Ishikawa (cell line): Measurements from ENCODE around the gene HS3ST2.

Experiments used
- CEBPB ChIP-seq: IDR thresholded peaks from 2 replicates; pipeline ENCODE4 v1.6.1; 2012
- CREB1 ChIP-seq: IDR thresholded peaks from 2 replicates; pipeline ENCODE4 v1.6.1; 2012; ENCODE audit warnings: low read depth
- EGR1 ChIP-seq: IDR thresholded peaks from 2 replicates; pipeline ENCODE4 v1.6.1; 2012
- EP300 ChIP-seq: IDR thresholded peaks from 2 replicates; pipeline ENCODE4 v1.6.1; 2012; ENCODE audit warnings: borderline replicate concordance
- FOXM1 ChIP-seq: IDR thresholded peaks from 2 replicates; pipeline ENCODE4 v1.6.1; 2012; ENCODE audit warnings: low read depth, borderline replicate concordance
- NFIC ChIP-seq: IDR thresholded peaks from 2 replicates; pipeline ENCODE4 v1.6.1; 2012
- RAD21 ChIP-seq: IDR thresholded peaks from 2 replicates; pipeline ENCODE4 v1.6.1; 2012; ENCODE audit warnings: low read depth
- TAF1 ChIP-seq: IDR thresholded peaks from 2 replicates; pipeline ENCODE4 v1.6.1; 2012; ENCODE audit warnings: low read depth, mild to moderate bottlenecking
- TCF12 ChIP-seq: IDR thresholded peaks from 2 replicates; pipeline ENCODE4 v1.6.1; 2012; ENCODE audit warnings: low read depth
- TEAD4 ChIP-seq: IDR thresholded peaks from 2 replicates; pipeline ENCODE4 v1.6.1; 2012
- YY1 ChIP-seq: IDR thresholded peaks from 2 replicates; pipeline ENCODE4 v1.6.1; 2012; ENCODE audit warnings: low read depth
- ZBTB7A ChIP-seq: IDR thresholded peaks from 2 replicates; pipeline ENCODE4 v1.6.1; 2012; ENCODE audit warnings: low read depth
- TF ChIP-seq, protein P1 (sequence below): IDR thresholded peaks from 2 replicates; pipeline ENCODE4 v1.6.1; 2012; ENCODE audit warnings: low read depth, mild to moderate bottlenecking
- TF ChIP-seq, protein P2 (sequence below): IDR thresholded peaks from 2 replicates; pipeline ENCODE4 v1.6.1; 2012
- TF ChIP-seq, protein P3 (sequence below): IDR thresholded peaks from 2 replicates; pipeline ENCODE4 v1.6.1; 2012

The HS3ST2 gene

DNA sequence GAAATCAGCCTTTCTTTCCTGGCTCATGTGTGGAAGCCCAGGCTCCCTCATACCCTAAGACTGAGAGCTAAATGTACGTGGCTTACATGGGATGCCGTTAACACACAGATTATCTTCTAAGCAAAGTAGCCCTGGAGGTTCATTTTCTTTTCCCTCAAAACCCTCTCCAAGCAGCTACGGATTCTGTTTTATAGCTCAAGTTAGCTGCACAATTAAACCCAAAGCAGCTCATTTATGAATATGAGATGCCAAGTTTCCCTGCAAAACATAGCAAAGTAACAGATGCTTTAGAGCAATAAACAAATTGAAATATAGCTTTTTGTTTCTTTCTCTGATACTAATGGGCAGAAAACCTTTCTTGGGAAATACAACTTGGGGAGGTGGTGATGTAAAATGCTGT, 72.0 kb downstream of the HS3ST2 start:
- TF ChIP-seq YY1 (no peak), CREB1 (no peak), EP300 (no peak), FOXM1 (no peak), EGR1 (no peak)
- TF ChIP-seq, protein P1, sequence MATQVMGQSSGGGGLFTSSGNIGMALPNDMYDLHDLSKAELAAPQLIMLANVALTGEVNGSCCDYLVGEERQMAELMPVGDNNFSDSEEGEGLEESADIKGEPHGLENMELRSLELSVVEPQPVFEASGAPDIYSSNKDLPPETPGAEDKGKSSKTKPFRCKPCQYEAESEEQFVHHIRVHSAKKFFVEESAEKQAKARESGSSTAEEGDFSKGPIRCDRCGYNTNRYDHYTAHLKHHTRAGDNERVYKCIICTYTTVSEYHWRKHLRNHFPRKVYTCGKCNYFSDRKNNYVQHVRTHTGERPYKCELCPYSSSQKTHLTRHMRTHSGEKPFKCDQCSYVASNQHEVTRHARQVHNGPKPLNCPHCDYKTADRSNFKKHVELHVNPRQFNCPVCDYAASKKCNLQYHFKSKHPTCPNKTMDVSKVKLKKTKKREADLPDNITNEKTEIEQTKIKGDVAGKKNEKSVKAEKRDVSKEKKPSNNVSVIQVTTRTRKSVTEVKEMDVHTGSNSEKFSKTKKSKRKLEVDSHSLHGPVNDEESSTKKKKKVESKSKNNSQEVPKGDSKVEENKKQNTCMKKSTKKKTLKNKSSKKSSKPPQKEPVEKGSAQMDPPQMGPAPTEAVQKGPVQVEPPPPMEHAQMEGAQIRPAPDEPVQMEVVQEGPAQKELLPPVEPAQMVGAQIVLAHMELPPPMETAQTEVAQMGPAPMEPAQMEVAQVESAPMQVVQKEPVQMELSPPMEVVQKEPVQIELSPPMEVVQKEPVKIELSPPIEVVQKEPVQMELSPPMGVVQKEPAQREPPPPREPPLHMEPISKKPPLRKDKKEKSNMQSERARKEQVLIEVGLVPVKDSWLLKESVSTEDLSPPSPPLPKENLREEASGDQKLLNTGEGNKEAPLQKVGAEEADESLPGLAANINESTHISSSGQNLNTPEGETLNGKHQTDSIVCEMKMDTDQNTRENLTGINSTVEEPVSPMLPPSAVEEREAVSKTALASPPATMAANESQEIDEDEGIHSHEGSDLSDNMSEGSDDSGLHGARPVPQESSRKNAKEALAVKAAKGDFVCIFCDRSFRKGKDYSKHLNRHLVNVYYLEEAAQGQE, result no peak

DNA sequence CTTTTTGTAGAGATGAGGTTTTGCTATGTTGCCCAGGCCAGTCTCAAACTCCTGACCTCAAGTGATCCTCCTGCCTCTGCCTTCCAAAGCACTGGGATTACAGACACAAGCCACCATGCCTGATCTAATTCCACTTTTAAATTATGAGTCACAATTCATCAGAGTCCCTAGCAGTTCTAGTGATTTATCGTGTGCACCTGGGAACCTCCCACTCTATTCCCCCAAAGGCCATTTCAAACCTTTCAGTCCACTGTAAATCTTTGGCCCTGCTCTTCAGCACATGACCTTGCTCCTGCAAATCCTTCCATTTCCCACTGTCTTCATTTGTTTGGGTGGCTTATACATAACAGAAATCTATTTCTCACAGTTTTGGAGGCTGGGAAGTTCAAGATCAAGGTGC, 73.0 kb downstream of the HS3ST2 start:
- TF ChIP-seq EGR1, result no peak
- TF ChIP-seq, protein P2, sequence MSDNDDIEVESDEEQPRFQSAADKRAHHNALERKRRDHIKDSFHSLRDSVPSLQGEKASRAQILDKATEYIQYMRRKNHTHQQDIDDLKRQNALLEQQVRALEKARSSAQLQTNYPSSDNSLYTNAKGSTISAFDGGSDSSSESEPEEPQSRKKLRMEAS, result no peak
- TF ChIP-seq YY1, result no peak
- TF ChIP-seq FOXM1, result no peak
- TF ChIP-seq CEBPB, result no peak
- TF ChIP-seq, protein P3, sequence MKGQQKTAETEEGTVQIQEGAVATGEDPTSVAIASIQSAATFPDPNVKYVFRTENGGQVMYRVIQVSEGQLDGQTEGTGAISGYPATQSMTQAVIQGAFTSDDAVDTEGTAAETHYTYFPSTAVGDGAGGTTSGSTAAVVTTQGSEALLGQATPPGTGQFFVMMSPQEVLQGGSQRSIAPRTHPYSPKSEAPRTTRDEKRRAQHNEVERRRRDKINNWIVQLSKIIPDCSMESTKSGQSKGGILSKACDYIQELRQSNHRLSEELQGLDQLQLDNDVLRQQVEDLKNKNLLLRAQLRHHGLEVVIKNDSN, result no peak
- no peak for TF ChIP-seq TCF12
- no peak for TF ChIP-seq CREB1
- TF ChIP-seq RAD21, result no peak
- TF ChIP-seq NFIC, result no peak
- TF ChIP-seq, protein P1, result no peak

DNA sequence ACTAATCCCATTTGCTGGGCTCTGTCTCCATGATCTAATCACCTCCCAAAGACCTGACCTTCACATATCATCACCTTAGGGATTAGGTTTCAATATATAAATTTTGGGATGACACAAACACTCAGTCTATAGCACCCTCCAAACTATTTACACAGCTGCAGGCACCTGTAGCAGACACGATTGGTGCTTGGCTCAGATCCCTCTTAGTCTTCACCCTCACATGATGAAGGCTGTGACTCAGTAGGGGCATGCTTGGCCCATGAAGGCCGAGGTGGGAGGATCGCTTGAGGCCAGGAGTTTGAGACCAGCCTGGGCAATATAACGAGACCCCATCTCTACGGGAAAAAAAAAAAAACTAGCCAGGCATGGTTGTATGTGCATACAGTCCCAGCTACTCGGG, 73.5 kb downstream of the HS3ST2 start:
- TF ChIP-seq FOXM1 (no peak), TEAD4 (no peak)

DNA sequence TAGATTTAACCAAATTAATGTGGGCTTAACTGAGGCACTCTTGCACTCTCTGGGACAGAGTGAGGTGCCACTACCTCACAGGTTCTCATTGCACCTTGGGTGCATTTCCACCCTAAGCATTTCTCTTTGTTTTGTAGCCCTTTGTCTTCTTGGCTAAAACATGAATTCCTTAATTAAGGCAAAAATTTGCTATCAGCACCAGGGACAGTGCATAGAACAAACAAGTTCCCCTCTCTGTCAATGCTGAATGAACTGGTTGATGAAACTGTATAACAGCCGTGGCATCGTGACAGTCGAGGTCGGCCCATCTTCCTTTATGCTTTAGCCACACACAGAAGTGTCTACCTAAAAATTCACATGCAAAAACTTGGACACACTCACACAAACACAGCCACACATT, 74.8 kb downstream of the HS3ST2 start:
- no peak for TF ChIP-seq CEBPB
- TF ChIP-seq, protein P1, result peak; percentile 83

DNA sequence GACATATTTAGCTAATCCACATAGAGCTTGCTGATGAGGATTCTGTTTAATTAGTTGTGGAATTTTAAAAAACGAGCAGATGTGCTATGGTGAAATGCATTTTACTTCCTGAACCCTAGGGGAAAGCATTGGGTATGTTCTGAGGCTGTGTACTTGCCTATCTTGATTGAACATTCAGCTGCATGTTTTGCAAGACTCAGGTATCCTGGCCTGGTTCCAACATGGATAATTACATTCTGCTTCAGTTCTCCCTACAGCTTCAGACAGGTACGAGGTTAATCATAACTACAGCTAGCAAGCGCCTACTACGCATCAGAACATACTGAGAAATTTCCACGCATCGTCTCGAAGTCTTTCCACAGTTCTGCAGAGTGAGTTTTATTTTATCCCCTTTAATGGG, 77.0 kb downstream of the HS3ST2 start:
- TF ChIP-seq, protein P1, result no peak
- TF ChIP-seq YY1 (no peak), EP300 (no peak), TCF12 (no peak), TEAD4 (no peak), NFIC (no peak), FOXM1 (no peak), RAD21 (no peak), CEBPB (no peak), CREB1 (no peak), EGR1 (no peak), ZBTB7A (no peak), TAF1 (no peak)
- TF ChIP-seq, protein P3, result no peak
- TF ChIP-seq, protein P2, result no peak
